Heart right ventricle (tissue), 16 donors: ENCODE results near the gene ZNF878. TPM values are rescaled to one million over a fixed set of nuclear protein-coding genes. Genes with fewer than 3 reads are reported as not detected.

Experiments
- ATAC-seq, 8 donors: fragments of 200-7000 bp; cut with Tn5 transposase; one replicate each; pipeline ENCODE4 v1.9.1; 2020; ENCODE audit warnings: mild to moderate bottlenecking in 8 of 8, moderate library complexity in 8 of 8, moderate number of reproducible peaks in 1 of 8
- DNase-seq, 2 donors: peaks; one replicate each; pipeline ENCODE4 v3.0.0-alpha.2; 2020
- H3K27ac ChIP-seq, 10 donors: fragments of 200-600 bp; sonication (generic) in 2 of 10; one replicate each; pipeline versions ENCODE4 v1.5.0 to v1.8.0; 2020 to 2022; ENCODE audit warnings: mild to moderate bottlenecking in 3 of 10
- H3K27me3 ChIP-seq, 7 donors: fragments of 200-600 bp; one replicate each; pipeline ENCODE4 v1.8.0; 2021 to 2022; ENCODE audit warnings: mild to moderate bottlenecking in 2 of 7
- H3K36me3 ChIP-seq, 9 donors: fragments of 200-600 bp; sonication (generic) in 1 of 9; one replicate each; pipeline versions ENCODE4 v1.5.0 to v1.8.0; 2020 to 2022; ENCODE audit warnings: mild to moderate bottlenecking in 2 of 9
- H3K4me1 ChIP-seq, 9 donors: fragments of 200-600 bp; sonication (generic) in 1 of 9; one replicate each; pipeline versions ENCODE4 v1.5.0 to v1.8.0; 2020 to 2022; ENCODE audit warnings: mild to moderate bottlenecking in 4 of 9
- H3K4me3 ChIP-seq, 10 donors: fragments of 200-600 bp; sonication (generic) in 2 of 10; one replicate each; pipeline versions ENCODE4 v1.5.0 to v1.8.0; 2020 to 2022; ENCODE audit warnings: mild to moderate bottlenecking in 7 of 10, moderate library complexity in 2 of 10
- H3K9me3 ChIP-seq, 11 donors: fragments of 200-600 bp in 10 of 11; sonication (generic) in 2 of 11; one replicate each; pipeline versions ENCODE4 v1.5.0 to v1.8.0; 2013 to 2022; ENCODE audit warnings: mild to moderate bottlenecking in 2 of 11, control low read depth in 1 of 11, moderate library complexity in 1 of 11
- WGBS, 2 donors: extraction: QIAGEN DNeasy Blood & Tissue Kit; methylation state at CpG; one replicate each; pipeline ENCODE4 v1.1.7; 2013; ENCODE audit warnings: inconsistent platforms in 1 of 2; 5-methylcytosine and 5-hydroxymethylcytosine counted together
- intact Hi-C, 10 donors: fragments of 100-400 bp; cut with DNase I; formaldehyde crosslinking; loops; one replicate each; pipeline versions ENCODE4 v1.11.1 to v1.14.2; 2022
- polyA plus RNA-seq, 2 donors: library from polyadenylated mRNA; stranded (reverse); fragments of 200-250 nt; gene quantifications; one replicate each; pipeline ENCODE4 v1.2.3, GENCODE V29; 2013
- total RNA-seq, 10 donors: library from RNA; stranded (reverse); fragmentation: NEBNext Ultra II Directional in 3 of 10; extraction: Animal tissue kit (Norgen Biotek cat#: 25700) in 3 of 10; gene quantifications; one replicate each; pipeline versions ENCODE4 v1.2.1 to v1.2.4, GENCODE V29; 2021 to 2023
- TF ChIP-seq, protein P1 (sequence below), 9 donors: fragments of 200-600 bp; sonication (generic) in 2 of 9; IDR thresholded peaks; one replicate each; pipeline versions ENCODE4 v1.5.0 to v1.8.0; 2021 to 2022; ENCODE audit warnings: antibody characterized with exemption in 9 of 9, mild to moderate bottlenecking in 5 of 9, moderate library complexity in 1 of 9
- donor health status: Arrhythmogenic right ventricular cardiomyopathy.
- donor health status: ischemic (EF 13 %, LVEDD 7.1; RV severe dilation, severe dysfunction).
- donor health status: healthy with polysubstance abuse.
- donor health status: DM: no; HTN: yes; CAD: no.
- donor health status: DM: no; HTN: no; CAD: no.
- donor health status: ischemic (EF 25% LVEDD 6.9; RV normal size, moderate dysfunction).
- donor health status: ischemic (EF 25% LVEDD 5.7; RV mildly dilated, moderate dysfunction).
- donor health status: healthy.
- donor health status: DM: yes; HTN: yes; CAD: no.
- donor health status: Ischemic cardiomyopathy.
- donor health status: ischemic (EF 35%, LVEDD 5.7; RV mildly dilated, moderate dysfunction).
- donor health status: nonischemic (EF 11% LVEDD 7.7; RV severe dilation, severe dysfunction).
- donor health status: DM: yes; HTN: yes; CAD: no.
- donor health status: PGD.
- donor health status: ischemic (EF 29% LVEDD 5.4; RV normal size, mild dysfunction).
- donor health status: nonischemic (EF 23%, LVEDD 6.1; RV moderate dilation, normal function).

The ZNF878 gene
- total and polyA plus RNA-seq, 12 donors: 0.13 to 0.51 (median 0.34) TPM; not detected in 4

GRCh38 chr19:12034198-12034597 lies 18.6 kb downstream of the ZNF878 start:
- DNase-seq: no peak
- H3K36me3 ChIP-seq: peaks cover 0 to 6% (median 0%) of the 10 kb centered on the region in 9 donors
- H3K4me1 ChIP-seq: peaks cover 0 to 20% (median 8%) of the 10 kb centered on the region in 9 donors
- ATAC-seq: no peak
- H3K9me3 ChIP-seq: peaks cover 0 to 13% (median 0%) of the 10 kb centered on the region in 11 donors
- H3K4me3 ChIP-seq: peak overlapping the region in 7 of 10 donors; percentile 77 to 97 (median 93)
- TF ChIP-seq, protein P1, sequence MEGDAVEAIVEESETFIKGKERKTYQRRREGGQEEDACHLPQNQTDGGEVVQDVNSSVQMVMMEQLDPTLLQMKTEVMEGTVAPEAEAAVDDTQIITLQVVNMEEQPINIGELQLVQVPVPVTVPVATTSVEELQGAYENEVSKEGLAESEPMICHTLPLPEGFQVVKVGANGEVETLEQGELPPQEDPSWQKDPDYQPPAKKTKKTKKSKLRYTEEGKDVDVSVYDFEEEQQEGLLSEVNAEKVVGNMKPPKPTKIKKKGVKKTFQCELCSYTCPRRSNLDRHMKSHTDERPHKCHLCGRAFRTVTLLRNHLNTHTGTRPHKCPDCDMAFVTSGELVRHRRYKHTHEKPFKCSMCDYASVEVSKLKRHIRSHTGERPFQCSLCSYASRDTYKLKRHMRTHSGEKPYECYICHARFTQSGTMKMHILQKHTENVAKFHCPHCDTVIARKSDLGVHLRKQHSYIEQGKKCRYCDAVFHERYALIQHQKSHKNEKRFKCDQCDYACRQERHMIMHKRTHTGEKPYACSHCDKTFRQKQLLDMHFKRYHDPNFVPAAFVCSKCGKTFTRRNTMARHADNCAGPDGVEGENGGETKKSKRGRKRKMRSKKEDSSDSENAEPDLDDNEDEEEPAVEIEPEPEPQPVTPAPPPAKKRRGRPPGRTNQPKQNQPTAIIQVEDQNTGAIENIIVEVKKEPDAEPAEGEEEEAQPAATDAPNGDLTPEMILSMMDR (IDR thresholded peaks at IDR 0.05): no peak
- intact Hi-C loops: loop anchor here in 1 of 10 donors (2.0 kb wide), 2 partner anchors 19 to 45 kb away; partner anchors contain the start of gene ZNF878
- no peaks in the 10 kb centered on the region for H3K27me3 ChIP-seq
- 83 to 85% methylated on average over 2 of the region's 2 CpGs for WGBS, 2 donors
- peak overlapping the region in 1 of 10 donors; percentile 89 for H3K27ac ChIP-seq

GRCh38 chr19:12015753-12016116 lies 37.0 kb downstream of the ZNF878 start:
- TF ChIP-seq, protein P1 (IDR thresholded peaks at IDR 0.05): no peak
- no peaks in the 10 kb centered on the region for H3K27me3 ChIP-seq
- 56 to 59% methylated on average over 2 of the region's 2 CpGs for WGBS, 2 donors
- ATAC-seq (no peak), DNase-seq (no peak)
- intact Hi-C loops: no loop called here
- peaks cover 0 to 100% (median 43%) of the 10 kb centered on the region in 11 donors for H3K9me3 ChIP-seq
- no peaks in the 10 kb centered on the region for H3K4me1 ChIP-seq
- no peak overlapping the region for H3K27ac ChIP-seq
- no peak overlapping the region for H3K4me3 ChIP-seq
- H3K36me3 ChIP-seq: peaks cover 4 to 76% (median 49%) of the 10 kb centered on the region in 9 donors

- no peak overlapping the region for H3K27ac ChIP-seq
- peaks cover 4 to 76% (median 49%) of the 10 kb centered on the region in 9 donors for H3K36me3 ChIP-seq
- TF ChIP-seq, protein P1 (IDR thresholded peaks at IDR 0.05): no peak
- H3K9me3 ChIP-seq: peaks cover 0 to 100% (median 43%) of the 10 kb centered on the region in 11 donors
- no peaks in the 10 kb centered on the region for H3K4me1 ChIP-seq
- DNase-seq (no peak), ATAC-seq (no peak)
- H3K4me3 ChIP-seq: no peak overlapping the region
- 97 to 99% methylated on average over 9 of the region's 9 CpGs for WGBS, 2 donors
- no peaks in the 10 kb centered on the region for H3K27me3 ChIP-seq
- intact Hi-C loops: no loop called here
These were observed 37.6 kb downstream of the ZNF878 start for GRCh38 chr19:12015015-12015752.

DNA sequence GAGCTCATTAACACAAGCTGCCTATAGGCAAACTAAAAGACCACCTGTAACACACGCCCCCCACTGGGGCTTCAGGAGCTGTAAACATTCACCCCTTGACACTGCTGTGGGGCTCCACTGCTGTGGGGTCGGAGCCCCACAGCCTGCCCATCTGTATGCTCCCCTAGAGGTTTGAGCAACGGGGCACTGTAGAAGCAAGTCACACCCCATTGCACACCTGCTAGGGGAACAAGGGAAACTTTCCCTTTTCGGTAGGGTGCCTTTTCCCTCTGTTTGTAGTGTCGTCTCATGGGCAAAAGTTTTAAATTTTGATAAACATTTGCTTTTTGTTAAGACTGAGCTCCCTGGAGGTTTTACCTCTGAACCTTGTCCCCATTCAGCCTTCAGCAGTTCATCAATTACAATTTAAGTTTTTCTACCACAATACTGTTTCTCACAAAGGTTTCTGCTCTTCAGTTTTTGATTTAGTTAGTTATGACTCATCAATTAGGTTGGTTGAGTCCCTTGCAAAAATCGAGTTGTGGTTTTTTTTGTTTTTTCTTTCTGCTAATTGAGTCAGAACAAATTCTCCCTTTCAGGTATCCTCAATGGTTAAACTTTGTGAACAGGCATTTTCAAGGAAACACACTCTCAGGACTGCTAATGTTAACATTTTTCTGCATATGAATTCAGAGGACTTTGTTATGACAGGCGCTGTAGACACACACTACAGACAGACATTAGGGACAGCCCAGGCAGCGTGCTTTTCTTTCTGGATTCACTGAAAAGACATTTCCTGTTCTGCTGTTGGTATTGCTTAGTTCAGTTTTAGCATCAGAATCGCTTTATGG lies 52.4 kb downstream of the ZNF878 start:
- no peak for ATAC-seq
- H3K27me3 ChIP-seq: no peaks in the 10 kb centered on the region
- H3K27ac ChIP-seq: no peak overlapping the region
- intact Hi-C loops: no loop called here
- no peak for DNase-seq
- TF ChIP-seq, protein P1 (IDR thresholded peaks at IDR 0.05): no peak
- H3K36me3 ChIP-seq: peaks cover 0 to 26% (median 0%) of the 10 kb centered on the region in 9 donors
- H3K9me3 ChIP-seq: no peaks in the 10 kb centered on the region
- WGBS, 2 donors: 82 to 83% methylated on average over 9 of the region's 9 CpGs
- H3K4me3 ChIP-seq: no peak overlapping the region
- no peaks in the 10 kb centered on the region for H3K4me1 ChIP-seq
